ENCODE measurements around the gene MOXD1. TPM values are rescaled to one million over a fixed set of nuclear protein-coding genes. Genes with fewer than 3 reads are reported as not detected.

Gene MOXD1
- 62.4 and 118 TPM in 2 replicates for total RNA-seq

DNA sequence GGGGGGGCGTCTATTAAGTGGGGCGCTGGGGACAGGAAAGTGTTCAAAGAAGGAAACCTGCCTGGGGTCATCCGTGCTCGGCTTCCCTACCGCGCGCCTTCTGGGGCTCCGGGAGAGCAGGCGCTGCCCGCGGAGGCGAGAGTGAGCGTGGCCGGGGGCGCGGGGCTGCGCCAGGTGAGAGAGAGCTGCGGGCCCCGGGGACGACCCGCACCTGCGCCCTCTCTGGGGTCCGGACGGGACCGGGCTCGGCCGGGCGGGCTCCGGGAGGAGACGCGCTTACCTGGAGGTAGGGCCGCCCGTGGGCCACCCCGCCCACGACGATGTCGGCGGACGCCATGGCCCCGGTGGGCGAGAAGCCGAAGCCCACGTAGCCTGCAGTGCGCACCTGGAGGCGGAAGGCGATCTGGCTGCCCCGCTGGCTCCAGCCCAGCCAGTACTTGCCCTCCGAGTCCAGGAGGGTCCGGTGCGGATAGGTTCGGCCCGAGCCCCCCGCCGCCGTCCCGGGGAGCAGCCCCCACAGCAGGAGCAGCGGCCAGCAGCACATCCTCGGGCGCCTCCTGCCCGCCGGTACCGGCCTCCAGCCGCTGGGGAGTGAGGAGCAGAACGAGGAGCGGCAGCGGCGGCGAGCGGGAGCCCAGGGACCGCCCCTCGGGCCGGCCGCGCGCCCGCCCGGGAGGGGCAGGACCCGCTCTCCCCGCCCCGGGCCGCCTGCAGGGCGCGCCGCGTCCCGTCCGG is at the start of gene MOXD1:
MOXD1 (minus strand) TSS at position 593 of the 735 bp plus-strand sequence; CDS start at position 544, 49 bp downstream.

Other genes with a start within 250 kb of the MOXD1 start
- gene STX7, start 111.6 kb upstream of the MOXD1 start, total RNA-seq = 37.4 and 46.7 TPM in 2 replicates
- not detected in 2 replicates for gene TAAR9, start 136.8 kb upstream of the MOXD1 start, total RNA-seq
- gene TAAR8, start 151.2 kb upstream of the MOXD1 start, total RNA-seq = not detected in 2 replicates
- not detected in 2 replicates for gene TAAR6, start 168.8 kb upstream of the MOXD1 start, total RNA-seq
- gene TAAR5, start 188.3 kb upstream of the MOXD1 start, total RNA-seq = not detected in 2 replicates
- not detected in 2 replicates for gene TAAR2, start 222.8 kb upstream of the MOXD1 start, total RNA-seq